Gastroesophageal sphincter (tissue), 4 donors: ENCODE data around the gene TLX1. TPM values are rescaled to one million over a fixed set of nuclear protein-coding genes. Genes with fewer than 3 reads are reported as not detected.

Experiments used
- ATAC-seq: fragments of 150-250 bp; one replicate; pipeline ENCODE4 v1.9.1; 2016; ENCODE audit warnings: mild to moderate bottlenecking, moderate library complexity
- H3K27ac ChIP-seq, 4 donors: fragments of 200-600 bp; sonication (generic) in 3 of 4; 1 replicate in 3 of 4; 2 replicates in 1 of 4; pipeline ENCODE4 v1.5.1; 2016 to 2019
- H3K27me3 ChIP-seq: fragments of 200-600 bp; sonication (generic); one replicate; pipeline ENCODE4 v1.5.1; 2019
- H3K36me3 ChIP-seq, 2 donors: fragments of 200-600 bp; sonication (generic); one replicate each; pipeline ENCODE4 v1.5.1; 2019; ENCODE audit warnings: control low read depth in 1 of 2
- H3K4me1 ChIP-seq, 3 donors: fragments of 200-600 bp; sonication (generic); 1 replicate in 2 of 3; 2 replicates in 1 of 3; pipeline ENCODE4 v1.5.1; 2016 to 2019; ENCODE audit warnings: control low read depth in 2 of 3
- H3K4me3 ChIP-seq, 2 donors: fragments of 200-600 bp; sonication (generic); one replicate each; pipeline ENCODE4 v1.5.1; 2019; ENCODE audit warnings: mild to moderate bottlenecking in 1 of 2, moderate library complexity in 1 of 2
- H3K9me3 ChIP-seq, 3 donors: fragments of 200-600 bp; sonication (generic); one replicate each; pipeline ENCODE4 v1.5.1; 2017 to 2019; ENCODE audit warnings: control low read depth in 2 of 3
- EP300 ChIP-seq: sonication (generic); formaldehyde crosslinking; IDR thresholded peaks from one replicate; pipeline ENCODE4 v1.6.1; 2017; ENCODE audit warnings: antibody characterized with exemption, mild to moderate bottlenecking
- POLR2A ChIP-seq, 2 donors: fragments of 450-650 bp; IDR thresholded peaks; one replicate each; pipeline ENCODE4 v1.6.1; 2017; ENCODE audit warnings: antibody characterized with exemption in 2 of 2, mild to moderate bottlenecking in 2 of 2, moderate library complexity in 1 of 2
- POLR2AphosphoS5 ChIP-seq: sonication (generic); formaldehyde crosslinking; IDR thresholded peaks from one replicate; pipeline ENCODE4 v1.6.1; 2017; ENCODE audit warnings: antibody characterized with exemption
- WGBS, 2 donors: methylation state at CpG; one replicate each; pipeline ENCODE4 v1.1.5; 2018; ENCODE audit warnings: low coverage in 1 of 2; 5-methylcytosine and 5-hydroxymethylcytosine counted together
- total RNA-seq, 4 donors: library from RNA; depleted of rRNA; stranded (reverse); fragments of >200 nt; gene quantifications; one replicate each; pipeline ENCODE4 v1.1.0, GENCODE V29; 2016
- TF ChIP-seq, protein P1 (sequence below), 4 experiments: fragments of 200-600 bp in 2 of 4; fragments of 450-650 bp in 2 of 4; sonication (generic) in 1 of 4; IDR thresholded peaks; one replicate each; pipeline ENCODE4 v1.5.1; 2017 to 2019; ENCODE audit warnings: antibody characterized with exemption in 4 of 4, mild to moderate bottlenecking in 2 of 4, moderate library complexity in 2 of 4

Gene TLX1
- total RNA-seq, 4 donors from 2014 or later: not detected

GRCh38 chr10:101155896-101156295 is 24.8 kb downstream of the TLX1 start:
- no peaks in the 10 kb centered on the region for H3K36me3 ChIP-seq
- no peaks in the 10 kb centered on the region for H3K4me1 ChIP-seq
- TF ChIP-seq POLR2A (IDR thresholded peaks at IDR 0.05) (no peak), EP300 (no peak), POLR2AphosphoS5 (no peak)
- TF ChIP-seq, protein P1, sequence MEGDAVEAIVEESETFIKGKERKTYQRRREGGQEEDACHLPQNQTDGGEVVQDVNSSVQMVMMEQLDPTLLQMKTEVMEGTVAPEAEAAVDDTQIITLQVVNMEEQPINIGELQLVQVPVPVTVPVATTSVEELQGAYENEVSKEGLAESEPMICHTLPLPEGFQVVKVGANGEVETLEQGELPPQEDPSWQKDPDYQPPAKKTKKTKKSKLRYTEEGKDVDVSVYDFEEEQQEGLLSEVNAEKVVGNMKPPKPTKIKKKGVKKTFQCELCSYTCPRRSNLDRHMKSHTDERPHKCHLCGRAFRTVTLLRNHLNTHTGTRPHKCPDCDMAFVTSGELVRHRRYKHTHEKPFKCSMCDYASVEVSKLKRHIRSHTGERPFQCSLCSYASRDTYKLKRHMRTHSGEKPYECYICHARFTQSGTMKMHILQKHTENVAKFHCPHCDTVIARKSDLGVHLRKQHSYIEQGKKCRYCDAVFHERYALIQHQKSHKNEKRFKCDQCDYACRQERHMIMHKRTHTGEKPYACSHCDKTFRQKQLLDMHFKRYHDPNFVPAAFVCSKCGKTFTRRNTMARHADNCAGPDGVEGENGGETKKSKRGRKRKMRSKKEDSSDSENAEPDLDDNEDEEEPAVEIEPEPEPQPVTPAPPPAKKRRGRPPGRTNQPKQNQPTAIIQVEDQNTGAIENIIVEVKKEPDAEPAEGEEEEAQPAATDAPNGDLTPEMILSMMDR (IDR thresholded peaks at IDR 0.05): no peak
- H3K27me3 ChIP-seq: peaks cover 94% of the 10 kb centered on the region
- no peaks in the 10 kb centered on the region for H3K9me3 ChIP-seq
- H3K4me3 ChIP-seq: no peak overlapping the region
- no peak overlapping the region for H3K27ac ChIP-seq
- 0 to 21% methylated on average over 1 to 3 of the region's 3 CpGs for WGBS, 2 donors
- no peak for ATAC-seq

GRCh38 chr10:101157756-101158458 is 26.8 kb downstream of the TLX1 start:
- H3K36me3 ChIP-seq: no peaks in the 10 kb centered on the region
- no peak overlapping the region for H3K4me3 ChIP-seq
- no peak overlapping the region for H3K27ac ChIP-seq
- peaks cover 0 to 7% (median 0%) of the 10 kb centered on the region in 3 donors for H3K4me1 ChIP-seq
- TF ChIP-seq, protein P1 (IDR thresholded peaks at IDR 0.05): no peak
- TF ChIP-seq POLR2AphosphoS5 (no peak), EP300 (no peak), POLR2A (IDR thresholded peaks at IDR 0.05) (no peak)
- H3K9me3 ChIP-seq: no peaks in the 10 kb centered on the region
- 33 to 39% methylated on average over 1 to 3 of the region's 6 CpGs for WGBS, 2 donors
- H3K27me3 ChIP-seq: peaks cover 94% of the 10 kb centered on the region
- ATAC-seq: no peak

- ATAC-seq: no peak
- H3K27ac ChIP-seq: no peak overlapping the region
- TF ChIP-seq EP300: no peak
- TF ChIP-seq, protein P1 (IDR thresholded peaks at IDR 0.05): no peak
- no peak for TF ChIP-seq POLR2A (IDR thresholded peaks at IDR 0.05)
- TF ChIP-seq POLR2AphosphoS5: no peak
- 0 to 50% methylated on average over 1 to 2 of the region's 4 CpGs for WGBS, 2 donors
- H3K4me3 ChIP-seq: no peak overlapping the region
- no peaks in the 10 kb centered on the region for H3K9me3 ChIP-seq
- peaks cover 98% of the 10 kb centered on the region for H3K27me3 ChIP-seq
- H3K4me1 ChIP-seq: peaks cover 0 to 7% (median 0%) of the 10 kb centered on the region in 3 donors
- H3K36me3 ChIP-seq: no peaks in the 10 kb centered on the region
Measured at GRCh38 chr10:101158459-101159058, 27.5 kb downstream of the TLX1 start.

GRCh38 chr10:101161494-101162299 is 30.6 kb downstream of the TLX1 start:
- Histone ChIP-seq H3K27me3 (peaks cover 93% of the 10 kb centered on the region), H3K27ac (no peak overlapping the region), H3K9me3 (no peaks in the 10 kb centered on the region), H3K4me3 (peak overlapping the region in 1 of 2 donors; percentile 34), H3K36me3 (no peaks in the 10 kb centered on the region), H3K4me1 (peaks cover 0 to 7% (median 0%) of the 10 kb centered on the region in 3 donors)
- WGBS, 2 donors: 0 to 3% methylated on average over 2 to 16 of the region's 20 CpGs
- no peak for TF ChIP-seq POLR2A (IDR thresholded peaks at IDR 0.05)
- TF ChIP-seq, protein P1 (IDR thresholded peaks at IDR 0.05): peak; percentile 82 to 97 (median 90)
- TF ChIP-seq EP300: no peak
- no peak for TF ChIP-seq POLR2AphosphoS5
- ATAC-seq: peak; percentile 83
